Activated CD8-positive, alpha-beta T cell treated with anti-CD3 and anti-CD28 coated beads, Interleukin-2, amount 10 ng/mL, durations not matched to agents 7 days and 5 days (primary cell): ENCODE results near the gene FAM20C. TPM values are rescaled to one million over a fixed set of nuclear protein-coding genes. Genes with fewer than 3 reads are reported as not detected.

ENCODE experiments used
- ATAC-seq: fragments of 150-1000 bp; cut with Tn5 transposase; one replicate; pipeline ENCODE4 v1.10.0; 2021; ENCODE audit warnings: moderate library complexity
- CTCF ChIA-PET: fragments of 350-600 bp; sonication (Branson Sonifier 250); formaldehyde crosslinking; loops from one replicate; lab custom pipeline; 2021; ENCODE audit warnings: antibody characterized with exemption; lab: Charles Lee
- POLR2A ChIA-PET: fragments of 350-600 bp; sonication (Branson Sonifier 250); formaldehyde crosslinking; loops from one replicate; lab custom pipeline; 2021; ENCODE audit warnings: antibody characterized with exemption; lab: Charles Lee
- DNase-seq: peaks from one replicate; pipeline ENCODE4 v3.0.0-alpha.2; 2020
- H3K27ac Mint-ChIP-seq: one replicate; pipeline ENCODE4 v1.8.0; 2021; ENCODE audit warnings: mild to moderate bottlenecking, mixed read lengths
- H3K27me3 Mint-ChIP-seq: one replicate; pipeline ENCODE4 v1.8.0; 2021; ENCODE audit warnings: low read depth, mixed read lengths
- H3K36me3 Mint-ChIP-seq: one replicate; pipeline ENCODE4 v1.8.0; 2021; ENCODE audit warnings: low read depth, mixed read lengths
- H3K4me1 Mint-ChIP-seq: one replicate; pipeline ENCODE4 v1.8.0; 2021; ENCODE audit warnings: low read depth, mixed read lengths
- H3K4me3 Mint-ChIP-seq: one replicate; pipeline ENCODE4 v1.8.0; 2021; ENCODE audit warnings: mild to moderate bottlenecking, mixed read lengths
- H3K9me3 Mint-ChIP-seq: one replicate; pipeline ENCODE4 v1.8.0; 2022; ENCODE audit warnings: mixed read lengths; ENCODE audit not compliant: insufficient read depth
- total RNA-seq, 2 experiments: library from RNA; stranded (reverse); gene quantifications; one replicate each; pipeline ENCODE4 v1.2.3, GENCODE V29; 2021

Gene FAM20C
- under 1 TPM in 1 of 2 experiments, not detected in 1; 0.74 TPM for total RNA-seq

- ChIA-PET POLR2A (no interaction called here), CTCF (no interaction called here)
- ATAC-seq (peak; percentile 82), DNase-seq (peak; percentile 37)
- H3K27me3 Mint-ChIP-seq = peaks cover 34% of the 10 kb centered on the region
- peak within 1 kb of the TSS; percentile 13 for H3K27ac Mint-ChIP-seq
- H3K9me3 Mint-ChIP-seq = no peaks in the 10 kb centered on the region
- peaks cover 2% of the 10 kb centered on the region for H3K4me1 Mint-ChIP-seq
- H3K36me3 Mint-ChIP-seq = no peaks in the 10 kb centered on the region
- peak within 1 kb of the TSS; percentile 36 for H3K4me3 Mint-ChIP-seq
Observed at GRCh38 chr7:191981-192649, at the start of gene FAM20C. TSS of gene FAM20C (plus strand) at chr7:192571. CDS start at chr7:193200, 629 bp downstream.

- Mint-ChIP-seq H3K27ac (no peak overlapping the region), H3K4me1 (peaks cover 2% of the 10 kb centered on the region), H3K36me3 (peaks cover 11% of the 10 kb centered on the region), H3K27me3 (peaks cover 2% of the 10 kb centered on the region), H3K9me3 (no peaks in the 10 kb centered on the region), H3K4me3 (no peak overlapping the region)
- POLR2A ChIA-PET = no interaction called here
- no peak for ATAC-seq
- DNase-seq = no peak
- CTCF ChIA-PET = no interaction called here
Observed at GRCh38 chr7:143145-143751, 49.1 kb upstream of the FAM20C start.

- Mint-ChIP-seq H3K27ac (no peak overlapping the region), H3K27me3 (no peaks in the 10 kb centered on the region), H3K9me3 (no peaks in the 10 kb centered on the region), H3K4me3 (no peak overlapping the region), H3K4me1 (peaks cover 5% of the 10 kb centered on the region), H3K36me3 (peaks cover 14% of the 10 kb centered on the region)
- ChIA-PET POLR2A (no interaction called here), CTCF (no interaction called here)
- DNase-seq (no peak), ATAC-seq (no peak)
Observed at GRCh38 chr7:143811-144453, 48.4 kb upstream of the FAM20C start.

GRCh38 chr7:144454-144826 lies 47.9 kb upstream of the FAM20C start:
- no peak overlapping the region for H3K4me3 Mint-ChIP-seq
- no peak for ATAC-seq
- CTCF ChIA-PET = no interaction called here
- H3K36me3 Mint-ChIP-seq = peaks cover 14% of the 10 kb centered on the region
- H3K27me3 Mint-ChIP-seq = no peaks in the 10 kb centered on the region
- DNase-seq = no peak
- no peaks in the 10 kb centered on the region for H3K9me3 Mint-ChIP-seq
- peaks cover 6% of the 10 kb centered on the region for H3K4me1 Mint-ChIP-seq
- POLR2A ChIA-PET = no interaction called here
- no peak overlapping the region for H3K27ac Mint-ChIP-seq

- peaks cover 18% of the 10 kb centered on the region for H3K4me1 Mint-ChIP-seq
- H3K36me3 Mint-ChIP-seq = peaks cover 14% of the 10 kb centered on the region
- no peak overlapping the region for H3K27ac Mint-ChIP-seq
- no peak for DNase-seq
- H3K4me3 Mint-ChIP-seq = no peak overlapping the region
- ATAC-seq = no peak
- CTCF ChIA-PET = no interaction called here
- H3K27me3 Mint-ChIP-seq = no peaks in the 10 kb centered on the region
- POLR2A ChIA-PET = no interaction called here
- H3K9me3 Mint-ChIP-seq = no peaks in the 10 kb centered on the region
Observed at GRCh38 chr7:145863-146262, 46.5 kb upstream of the FAM20C start.

- peaks cover 14% of the 10 kb centered on the region for H3K36me3 Mint-ChIP-seq
- H3K27ac Mint-ChIP-seq = peak overlapping the region; percentile 97
- ATAC-seq (no peak), DNase-seq (no peak)
- POLR2A ChIA-PET = no interaction called here
- peaks cover 19% of the 10 kb centered on the region for H3K4me1 Mint-ChIP-seq
- CTCF ChIA-PET = no interaction called here
- no peaks in the 10 kb centered on the region for H3K27me3 Mint-ChIP-seq
- H3K9me3 Mint-ChIP-seq = no peaks in the 10 kb centered on the region
- H3K4me3 Mint-ChIP-seq = peak overlapping the region; percentile 88
Observed at GRCh38 chr7:148543-148931, 43.8 kb upstream of the FAM20C start.

- no peaks in the 10 kb centered on the region for H3K27me3 Mint-ChIP-seq
- ChIA-PET POLR2A (interaction anchor here (0.7 to 1.1 kb wide), 2 partner anchors 20 to 35 kb away, joined by 3 read pairs; no protein-coding TSS in a partner anchor), CTCF (no interaction called here)
- ATAC-seq (peak; percentile 99), DNase-seq (peak; percentile 98)
- peak overlapping the region; percentile 97 for H3K27ac Mint-ChIP-seq
- peak overlapping the region; percentile 88 for H3K4me3 Mint-ChIP-seq
- peaks cover 14% of the 10 kb centered on the region for H3K36me3 Mint-ChIP-seq
- H3K9me3 Mint-ChIP-seq = no peaks in the 10 kb centered on the region
- H3K4me1 Mint-ChIP-seq = peaks cover 19% of the 10 kb centered on the region
Observed at GRCh38 chr7:148932-149790, 43.2 kb upstream of the FAM20C start.

GRCh38 chr7:149791-150636 lies 42.4 kb upstream of the FAM20C start:
- H3K27ac Mint-ChIP-seq = peak overlapping the region; percentile 97
- DNase-seq (peak; percentile 58), ATAC-seq (peak; percentile 13)
- H3K4me3 Mint-ChIP-seq = peak overlapping the region; percentile 88
- POLR2A ChIA-PET = interaction anchor here (0.7 to 1.1 kb wide), 2 partner anchors 19 to 34 kb away, joined by 3 read pairs; no protein-coding TSS in a partner anchor
- no peaks in the 10 kb centered on the region for H3K9me3 Mint-ChIP-seq
- no peaks in the 10 kb centered on the region for H3K27me3 Mint-ChIP-seq
- peaks cover 19% of the 10 kb centered on the region for H3K4me1 Mint-ChIP-seq
- H3K36me3 Mint-ChIP-seq = peaks cover 14% of the 10 kb centered on the region
- CTCF ChIA-PET = no interaction called here

GRCh38 chr7:150811-151221 lies 41.6 kb upstream of the FAM20C start:
- H3K36me3 Mint-ChIP-seq = peaks cover 14% of the 10 kb centered on the region
- CTCF ChIA-PET = no interaction called here
- no peak for ATAC-seq

GRCh38 chr7:151346-152050 lies 40.9 kb upstream of the FAM20C start:
- peaks cover 14% of the 10 kb centered on the region for H3K36me3 Mint-ChIP-seq
- no peak overlapping the region for H3K4me3 Mint-ChIP-seq
- DNase-seq = no peak
- no peak overlapping the region for H3K27ac Mint-ChIP-seq
- ATAC-seq = no peak
- peaks cover 19% of the 10 kb centered on the region for H3K4me1 Mint-ChIP-seq
- ChIA-PET CTCF (no interaction called here), POLR2A (no interaction called here)
- no peaks in the 10 kb centered on the region for H3K27me3 Mint-ChIP-seq
- no peaks in the 10 kb centered on the region for H3K9me3 Mint-ChIP-seq

More at GRCh38 chr7:150811-151221, 41.6 kb upstream of the FAM20C start:
- peaks cover 19% of the 10 kb centered on the region for H3K4me1 Mint-ChIP-seq
- DNase-seq = no peak
- peak overlapping the region; percentile 97 for H3K27ac Mint-ChIP-seq
- no peaks in the 10 kb centered on the region for H3K9me3 Mint-ChIP-seq
- POLR2A ChIA-PET = no interaction called here
- H3K27me3 Mint-ChIP-seq = no peaks in the 10 kb centered on the region
- H3K4me3 Mint-ChIP-seq = peak overlapping the region; percentile 88
